HepG2 (cell line): Measurements from ENCODE around the gene VGLL1.

Experiments
- ATF2 ChIP-seq: sonication (generic); formaldehyde crosslinking; IDR thresholded peaks from 2 replicates; pipeline ENCODE4 v1.4.0; 2020; ENCODE audit warnings: missing genetic modification reagents
- SP4 ChIP-seq: sonication (generic); formaldehyde crosslinking; IDR thresholded peaks from 2 replicates; pipeline ENCODE4 v1.8.1; 2023; ENCODE audit warnings: mild to moderate bottlenecking, missing genetic modification reagents

- TF ChIP-seq SP4 (CRISPR knock-in tag) (no peak), ATF2 (CRISPR knock-in tag) (no peak)
Observed at GRCh38 chrX:136585960-136586359, 53.9 kb downstream of the VGLL1 start.
